GM23338 (cell line): Measurements from ENCODE around the gene SLC25A39. TPM values are rescaled to one million over a fixed set of nuclear protein-coding genes. Genes with fewer than 3 reads are reported as not detected.

Experiments
- ATAC-seq: fragments of 200-7000 bp; cut with Tn5 transposase; 3 replicates; pipeline ENCODE4 v1.9.1; 2020
- DNase-seq: peaks from one replicate; pipeline ENCODE4 v3.0.0-alpha.2; 2015; ENCODE audit warnings: low spot score
- H2AFZ ChIP-seq: fragments of 200-600 bp; sonication (generic); 2 replicates; pipeline ENCODE4 v1.8.0; 2016; ENCODE audit warnings: antibody characterized with exemption, mild to moderate bottlenecking, moderate library complexity
- H3F3A ChIP-seq: fragments of 200-600 bp; sonication (generic); replicated peaks from 2 replicates; pipeline ENCODE4 v1.8.0; 2017; ENCODE audit warnings: antibody characterized with exemption, mixed run types, low read depth
- H3K27ac ChIP-seq: fragments of 200-600 bp; sonication (generic); 2 replicates; pipeline ENCODE4 v1.6.1; 2016; ENCODE audit warnings: low read depth
- H3K27me3 ChIP-seq: fragments of 200-600 bp; sonication (generic); 2 replicates; pipeline ENCODE4 v1.8.0; 2016; ENCODE audit warnings: mild to moderate bottlenecking, mixed run types, moderate library complexity; ENCODE audit not compliant: insufficient read depth
- H3K36me3 ChIP-seq: fragments of 200-600 bp; sonication (generic); 2 replicates; pipeline ENCODE4 v1.8.0; 2016; ENCODE audit warnings: mild to moderate bottlenecking; ENCODE audit not compliant: insufficient read depth
- H3K4me1 ChIP-seq: fragments of 200-600 bp; sonication (generic); 2 replicates; pipeline ENCODE4 v1.8.0; 2016; ENCODE audit warnings: mild to moderate bottlenecking, moderate library complexity; ENCODE audit not compliant: insufficient read depth
- H3K4me2 ChIP-seq: fragments of 200-600 bp; sonication (generic); 2 replicates; pipeline ENCODE4 v1.7.1; 2017; ENCODE audit warnings: mixed run types
- H3K4me3 ChIP-seq: fragments of 200-600 bp; sonication (generic); 2 replicates; pipeline ENCODE4 v1.6.1; 2016; ENCODE audit warnings: mixed run types
- H3K79me2 ChIP-seq: fragments of 200-600 bp; sonication (generic); replicated peaks from 2 replicates; pipeline ENCODE4 v1.8.0; 2017; ENCODE audit warnings: mild to moderate bottlenecking; ENCODE audit not compliant: insufficient read depth
- H3K9me2 ChIP-seq: fragments of 200-600 bp; sonication (generic); 2 replicates; pipeline ENCODE4 v1.8.0; 2017; ENCODE audit not compliant: insufficient read depth
- H4K20me1 ChIP-seq: fragments of 200-600 bp; sonication (generic); replicated peaks from 2 replicates; pipeline ENCODE4 v1.8.0; 2017; ENCODE audit warnings: mild to moderate bottlenecking; ENCODE audit not compliant: insufficient read depth
- H3K27ac Mint-ChIP-seq: 2 replicates; pipeline ENCODE4 v1.8.0; 2020; ENCODE audit warnings: inconsistent platforms, mild to moderate bottlenecking, moderate library complexity, mixed read lengths
- H3K27me3 Mint-ChIP-seq: 3 replicates; pipeline ENCODE4 v1.8.0; 2022; ENCODE audit warnings: low read depth, mild to moderate bottlenecking, moderate library complexity, mixed read lengths, inconsistent platforms; ENCODE audit not compliant: insufficient read depth, poor library complexity
- H3K36me3 Mint-ChIP-seq: 3 replicates; pipeline ENCODE4 v1.8.0; 2021; ENCODE audit warnings: low read depth, mild to moderate bottlenecking, inconsistent platforms, moderate library complexity, mixed read lengths
- H3K4me1 Mint-ChIP-seq: 3 replicates; pipeline ENCODE4 v1.8.0; 2020; ENCODE audit warnings: mild to moderate bottlenecking, inconsistent platforms, mixed read lengths
- H3K4me3 Mint-ChIP-seq: 3 replicates; pipeline ENCODE4 v1.8.0; 2021; ENCODE audit warnings: moderate library complexity, mild to moderate bottlenecking, inconsistent platforms, mixed read lengths
- H3K9me3 Mint-ChIP-seq: 3 replicates; pipeline ENCODE4 v1.8.0; 2020; ENCODE audit warnings: moderate library complexity, mild to moderate bottlenecking, inconsistent platforms, mixed read lengths
- CREB1 ChIP-seq: fragments of 250-450 bp; sonication (Bioruptor Pico); IDR thresholded peaks from 2 replicates; pipeline ENCODE4 v1.5.0; 2020; ENCODE audit warnings: low read depth, mild to moderate bottlenecking, moderate library complexity
- CTCF ChIP-seq, 2 experiments: fragments of 200-600 bp in 1 of 2; sonication (generic) in 1 of 2; conservative IDR thresholded peaks; 2 replicates each; pipeline versions ENCODE4 v1.5.1 to v1.6.1; 2016 to 2017; ENCODE audit warnings: antibody characterized with exemption in 2 of 2, low read depth in 2 of 2, mild to moderate bottlenecking in 2 of 2, moderate library complexity in 1 of 2
- EZH2 ChIP-seq: fragments of 200-600 bp; sonication (generic); IDR thresholded peaks from one replicate; pipeline ENCODE4 v1.8.0; 2017; ENCODE audit warnings: antibody characterized with exemption, mild to moderate bottlenecking, low read depth; ENCODE audit not compliant: unreplicated experiment
- EZH2phosphoT487 ChIP-seq: fragments of 200-600 bp; sonication (generic); IDR thresholded peaks from one replicate; pipeline ENCODE4 v1.8.1; 2018; ENCODE audit warnings: antibody characterized with exemption; ENCODE audit not compliant: unreplicated experiment
- JUNB ChIP-seq: IDR thresholded peaks from one replicate; pipeline ENCODE4 v1.6.1; 2016; ENCODE audit warnings: antibody characterized with exemption; ENCODE audit not compliant: unreplicated experiment
- NANOG ChIP-seq: IDR thresholded peaks from 2 replicates; pipeline ENCODE4 v1.6.1; 2016; ENCODE audit warnings: antibody characterized with exemption, borderline replicate concordance
- POLR2AphosphoS5 ChIP-seq: IDR thresholded peaks from 2 replicates; pipeline ENCODE4 v1.6.1; 2016; ENCODE audit warnings: antibody characterized with exemption, low read depth
- REST ChIP-seq: IDR thresholded peaks from one replicate; pipeline ENCODE4 v1.6.1; 2018; ENCODE audit warnings: antibody characterized with exemption; ENCODE audit not compliant: unreplicated experiment
- STAT1 ChIP-seq: IDR thresholded peaks from one replicate; pipeline ENCODE4 v1.6.1; 2016; ENCODE audit warnings: antibody characterized with exemption; ENCODE audit not compliant: unreplicated experiment
- ZNF114 ChIP-seq: fragments of 250-450 bp; sonication (Bioruptor Pico); IDR thresholded peaks from 2 replicates; pipeline ENCODE4 v1.5.0; 2020; ENCODE audit warnings: mild to moderate bottlenecking, moderate library complexity
- ZNF331 ChIP-seq: fragments of 250-450 bp; sonication (Bioruptor Pico); IDR thresholded peaks from 2 replicates; pipeline ENCODE4 v1.5.0; 2020; ENCODE audit warnings: low read depth, mild to moderate bottlenecking, moderate library complexity
- ZNF462 ChIP-seq: fragments of 250-450 bp; sonication (Bioruptor Pico); IDR thresholded peaks from 2 replicates; pipeline ENCODE4 v1.5.0; 2020; ENCODE audit warnings: mild to moderate bottlenecking, moderate library complexity
- polyA plus RNA-seq: library from polyadenylated mRNA; unstranded; fragments of >200 nt; fragmentation: Nextera tagmentation; extraction: Ambion mirVana; gene quantifications from 2 replicates; pipeline ENCODE4 v1.2.1, GENCODE V29; 2016
- total RNA-seq: library from RNA; depleted of rRNA; stranded (reverse); fragments of >200 nt; shearing (Covaris generic); gene quantifications from 2 replicates; pipeline ENCODE4 v1.2.3, GENCODE V29; 2014
- TF ChIP-seq, protein P1 (sequence below): IDR thresholded peaks from 2 replicates; pipeline ENCODE4 v1.6.1; 2016; ENCODE audit warnings: antibody characterized with exemption

The SLC25A39 gene
- total and polyA plus RNA-seq, 2 experiments from 2014 or later = 184 to 202 TPM

- peaks cover 47% of the 10 kb centered on the region for H3K27me3 Mint-ChIP-seq
- H3K9me2 ChIP-seq = no peaks in the 10 kb centered on the region
- H3K4me2 ChIP-seq = no peak overlapping the region
- peaks cover 25% of the 10 kb centered on the region for H3K4me1 Mint-ChIP-seq
- no peaks in the 10 kb centered on the region for H3K9me3 Mint-ChIP-seq
- TF ChIP-seq NANOG (no peak), ZNF331 (no peak), EZH2 (no peak), STAT1 (no peak), ZNF114 (CRISPR knock-in tag) (no peak), CREB1 (no peak), REST (no peak), POLR2AphosphoS5 (no peak; the same call in 1 of the 2 replicates), CTCF (conservative IDR thresholded peaks at IDR 0.05; ENCODE audit: low read depth in 2 of 2) (no peak), ZNF462 (no peak), JUNB (no peak), EZH2phosphoT487 (no peak)
- TF ChIP-seq, protein P1, sequence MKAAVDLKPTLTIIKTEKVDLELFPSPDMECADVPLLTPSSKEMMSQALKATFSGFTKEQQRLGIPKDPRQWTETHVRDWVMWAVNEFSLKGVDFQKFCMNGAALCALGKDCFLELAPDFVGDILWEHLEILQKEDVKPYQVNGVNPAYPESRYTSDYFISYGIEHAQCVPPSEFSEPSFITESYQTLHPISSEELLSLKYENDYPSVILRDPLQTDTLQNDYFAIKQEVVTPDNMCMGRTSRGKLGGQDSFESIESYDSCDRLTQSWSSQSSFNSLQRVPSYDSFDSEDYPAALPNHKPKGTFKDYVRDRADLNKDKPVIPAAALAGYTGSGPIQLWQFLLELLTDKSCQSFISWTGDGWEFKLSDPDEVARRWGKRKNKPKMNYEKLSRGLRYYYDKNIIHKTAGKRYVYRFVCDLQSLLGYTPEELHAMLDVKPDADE = no peak
- DNase-seq = no peak
- peaks cover 32% of the 10 kb centered on the region for H3K27me3 ChIP-seq
- peaks cover 6% of the 10 kb centered on the region; the same call in 1 of the 2 replicates for H3K4me1 ChIP-seq
- H3K27ac ChIP-seq = no peak overlapping the region
- peaks cover 31% of the 10 kb centered on the region for H3K36me3 Mint-ChIP-seq
- H3F3A ChIP-seq = 0 out of 2 replicates have a peak, but pooled peaks cover 4% of the 10 kb centered on the region
- H3K4me3 ChIP-seq = no peak overlapping the region
- H3K79me2 ChIP-seq = no peaks in the 10 kb centered on the region
- H2AFZ ChIP-seq = no peak overlapping the region
- H3K27ac Mint-ChIP-seq = no peak overlapping the region
- no peaks in the 10 kb centered on the region for H4K20me1 ChIP-seq
- peak overlapping the region; percentile 72; the same call in 1 of the 3 replicates for H3K4me3 Mint-ChIP-seq
- ATAC-seq = no peak
- H3K36me3 ChIP-seq = 0 out of 2 replicates have a peak, but pooled peaks cover 4% of the 10 kb centered on the region
Observed at GRCh38 chr17:44317545-44317944, 7.1 kb downstream of the SLC25A39 start.
